GM21390 (cell line): ENCODE measurements around the gene TOLLIP.
A peak's percentile ranks its signal among the peaks of the same experiment; 100 is the strongest.

Source experiments
- ATAC-seq: cut with Tn5 transposase; IDR thresholded peaks from one replicate; pipeline ENCODE4 v1.9.1; 2021; ENCODE audit not compliant: unreplicated experiment

The TOLLIP gene

DNA sequence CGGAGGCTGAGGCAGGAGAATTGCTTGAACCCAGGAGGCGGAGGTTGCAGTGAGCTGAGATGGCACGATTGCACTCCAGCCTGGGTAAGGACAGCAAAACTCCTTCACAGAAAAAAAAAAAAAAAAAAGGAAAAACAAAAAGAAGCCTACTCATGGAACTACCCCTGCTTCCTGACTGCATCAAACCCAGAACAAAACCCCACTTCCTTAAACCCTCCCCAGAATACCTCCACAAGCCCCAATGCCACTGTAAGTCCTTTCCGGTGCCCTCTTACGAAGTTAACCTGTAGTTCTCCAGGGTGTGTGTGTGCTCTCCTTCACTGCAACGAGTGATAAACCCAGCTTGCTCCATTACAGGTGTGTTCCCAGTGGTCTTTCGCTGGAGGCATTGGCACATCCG is 8.6 kb upstream of the TOLLIP start:
- ATAC-seq = no peak

DNA sequence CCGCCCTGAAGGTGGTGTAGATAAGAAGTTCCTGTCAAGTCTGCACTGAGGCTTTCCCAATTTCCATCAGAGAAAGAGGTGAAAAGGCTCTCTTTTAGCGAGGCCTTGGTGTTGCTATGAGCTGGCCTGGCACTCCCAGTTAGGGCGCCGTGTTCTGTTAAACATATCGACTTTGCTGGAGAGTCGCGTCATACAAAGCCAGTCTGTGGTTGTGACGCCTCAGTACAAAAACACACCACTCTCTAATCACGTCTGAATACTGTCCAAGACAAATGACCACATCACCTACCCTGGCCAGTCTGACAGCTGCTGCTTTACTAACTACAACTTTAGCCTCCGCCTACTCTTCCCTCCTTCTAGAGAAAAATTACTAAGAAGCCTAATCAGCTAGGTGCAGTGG is 8.0 kb upstream of the TOLLIP start:
- no peak for ATAC-seq

DNA sequence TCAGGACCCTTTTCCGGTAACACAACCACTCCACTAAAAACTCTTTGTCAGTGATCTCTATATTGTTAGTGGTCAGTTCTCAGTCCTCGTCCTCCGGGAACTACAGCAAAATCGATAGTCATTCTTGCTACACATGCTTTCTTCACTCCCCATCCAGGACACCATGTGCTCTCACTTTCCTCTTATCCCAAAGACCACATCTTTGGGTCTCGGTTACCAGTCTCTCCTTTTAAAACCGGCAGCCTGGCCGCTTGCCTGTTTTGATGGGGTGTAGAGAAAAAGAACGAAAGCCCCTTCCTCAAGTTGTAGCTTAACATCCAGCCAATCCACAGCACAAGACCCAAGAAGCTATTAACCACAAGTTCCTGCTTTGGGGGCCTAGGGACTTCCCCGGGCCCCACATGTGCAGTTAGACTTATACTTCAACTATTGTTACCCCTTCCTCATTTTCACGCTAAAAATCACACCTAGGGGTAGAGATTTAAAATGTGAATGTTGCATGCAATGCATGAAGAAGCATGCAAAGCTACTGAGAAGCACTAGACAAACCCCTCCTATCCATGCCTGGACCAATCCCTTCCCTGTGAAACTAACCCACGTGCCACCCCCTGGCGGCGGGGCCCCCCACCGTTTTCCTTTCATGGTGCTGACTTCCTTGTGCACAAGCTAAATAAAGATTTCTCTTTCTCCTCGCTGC is 1.5 kb upstream of the TOLLIP start:
- ATAC-seq = no peak

DNA sequence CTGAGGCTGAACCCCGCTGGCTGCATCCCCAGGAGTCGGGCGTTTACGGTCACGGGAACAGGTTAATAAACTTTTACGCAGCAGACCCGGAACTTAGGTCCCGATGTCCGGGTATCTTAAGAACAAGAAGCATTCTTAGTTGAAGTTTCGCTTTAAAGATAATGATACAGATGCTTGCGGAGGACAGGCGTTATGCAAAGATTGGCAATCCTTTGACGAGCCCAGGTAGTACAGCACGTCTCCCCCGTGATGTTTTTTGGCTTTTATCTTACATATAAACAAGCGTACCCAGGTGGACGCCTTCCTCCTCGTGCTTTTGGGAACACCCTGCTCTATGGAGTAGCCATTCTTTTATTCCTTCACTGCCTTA is 871 bp upstream of the TOLLIP start:
- no peak for ATAC-seq

DNA sequence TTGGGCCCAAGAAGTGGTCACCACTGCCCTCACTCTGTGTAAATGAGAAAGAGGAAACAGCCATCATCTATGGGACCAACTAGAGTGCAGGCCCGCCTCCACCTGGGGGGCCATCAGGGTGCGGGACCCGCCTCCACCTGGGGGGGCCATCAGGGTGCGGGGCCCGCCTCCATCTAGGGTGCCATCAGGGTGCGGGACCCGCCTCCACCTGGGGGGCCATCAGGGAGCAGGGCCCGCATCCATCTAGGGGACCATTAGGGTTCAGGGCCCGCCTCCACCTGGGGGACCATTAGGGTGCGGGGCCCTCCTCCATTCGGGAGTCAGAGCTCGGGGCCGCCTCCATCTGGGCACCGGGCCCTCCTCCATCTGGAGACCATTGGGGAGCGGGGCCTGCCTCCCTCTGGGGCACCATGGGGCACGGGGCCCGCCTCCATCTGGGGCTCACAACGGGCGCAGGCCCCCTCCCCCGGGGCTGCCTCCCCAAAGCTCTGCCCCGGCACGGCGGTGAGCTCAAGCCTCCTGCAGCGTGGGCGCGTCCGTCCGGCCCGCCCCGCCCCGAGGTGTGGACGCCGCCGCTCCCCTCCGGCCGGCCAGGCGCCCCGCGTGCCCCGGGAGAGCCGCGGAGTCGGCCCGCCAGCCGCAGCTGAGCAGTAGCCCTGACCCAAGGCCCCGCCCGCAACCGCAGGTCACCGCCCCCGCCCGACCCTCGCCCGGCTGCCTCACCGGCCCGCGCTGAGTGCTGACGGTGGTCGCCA is 512 bp downstream of the TOLLIP start:
- peak; percentile 50 for ATAC-seq

DNA sequence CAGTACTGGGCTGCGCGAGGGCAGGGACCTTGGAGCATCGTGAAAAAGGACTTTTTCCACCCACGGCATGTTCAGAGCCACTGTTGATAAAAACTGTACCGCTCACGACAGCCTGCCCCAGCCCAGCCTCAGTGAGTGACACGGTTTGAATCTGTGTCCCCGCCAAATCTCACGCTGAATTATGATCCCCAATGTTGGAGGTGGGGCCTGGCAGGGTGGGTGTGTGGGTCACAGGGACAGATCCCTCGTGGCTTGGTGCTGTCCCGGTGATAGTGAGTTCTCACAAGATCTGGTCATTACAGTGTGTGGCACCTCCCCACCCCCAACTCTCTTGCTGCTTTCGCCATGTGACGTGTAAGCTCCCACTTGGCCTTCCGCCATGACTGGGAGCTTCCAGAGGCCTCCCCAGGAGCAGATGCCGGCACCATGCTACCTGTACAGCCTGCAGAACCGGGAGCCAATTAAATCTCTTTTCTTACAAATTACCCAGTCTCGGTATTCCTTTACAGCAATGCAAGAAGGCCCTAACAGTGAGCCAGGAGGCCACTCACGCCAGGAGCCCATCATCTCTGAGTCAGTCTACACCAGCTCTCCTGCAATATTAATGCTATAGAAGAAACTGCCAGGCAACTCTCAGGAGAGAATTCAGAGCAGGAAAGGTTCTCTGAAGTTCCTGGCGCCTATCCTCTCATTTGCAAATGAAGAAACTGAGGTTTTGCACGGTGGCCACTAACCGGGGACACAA is 1.3 kb downstream of the TOLLIP start:
- no peak for ATAC-seq

DNA sequence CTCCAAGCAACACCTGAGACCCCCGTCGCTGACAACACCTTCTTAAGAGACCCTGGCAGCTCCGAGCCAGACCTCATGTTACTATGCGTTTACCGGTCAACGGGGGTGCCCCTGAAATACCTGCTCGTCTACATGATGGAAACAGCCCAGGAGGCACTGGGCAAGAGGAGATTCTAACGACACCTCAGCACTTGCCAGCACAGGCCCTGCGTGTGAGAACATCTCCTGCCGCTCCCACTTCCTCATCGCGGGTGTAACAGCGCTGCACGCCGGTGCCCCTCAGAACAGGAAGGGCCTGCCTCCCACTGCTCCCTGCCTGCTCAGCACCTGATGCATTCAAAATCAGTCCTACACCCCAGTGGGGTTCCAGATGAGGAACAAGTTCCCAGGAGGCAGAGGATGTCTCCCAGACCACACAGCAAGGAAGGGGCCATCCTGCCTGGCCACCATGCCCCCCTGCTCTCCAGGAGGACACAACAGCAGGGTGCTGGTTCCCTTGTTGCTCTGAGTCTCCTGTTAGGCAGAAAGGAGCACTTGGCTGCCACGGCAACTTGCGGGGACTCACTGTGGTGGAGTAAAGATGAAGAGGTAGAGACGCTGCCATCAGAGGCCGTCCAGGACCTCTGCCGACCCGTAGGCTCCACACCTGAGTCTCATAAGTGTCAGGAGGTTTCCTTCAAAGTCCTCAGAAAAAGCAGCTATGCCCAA is 2.1 kb downstream of the TOLLIP start:
- no peak for ATAC-seq

DNA sequence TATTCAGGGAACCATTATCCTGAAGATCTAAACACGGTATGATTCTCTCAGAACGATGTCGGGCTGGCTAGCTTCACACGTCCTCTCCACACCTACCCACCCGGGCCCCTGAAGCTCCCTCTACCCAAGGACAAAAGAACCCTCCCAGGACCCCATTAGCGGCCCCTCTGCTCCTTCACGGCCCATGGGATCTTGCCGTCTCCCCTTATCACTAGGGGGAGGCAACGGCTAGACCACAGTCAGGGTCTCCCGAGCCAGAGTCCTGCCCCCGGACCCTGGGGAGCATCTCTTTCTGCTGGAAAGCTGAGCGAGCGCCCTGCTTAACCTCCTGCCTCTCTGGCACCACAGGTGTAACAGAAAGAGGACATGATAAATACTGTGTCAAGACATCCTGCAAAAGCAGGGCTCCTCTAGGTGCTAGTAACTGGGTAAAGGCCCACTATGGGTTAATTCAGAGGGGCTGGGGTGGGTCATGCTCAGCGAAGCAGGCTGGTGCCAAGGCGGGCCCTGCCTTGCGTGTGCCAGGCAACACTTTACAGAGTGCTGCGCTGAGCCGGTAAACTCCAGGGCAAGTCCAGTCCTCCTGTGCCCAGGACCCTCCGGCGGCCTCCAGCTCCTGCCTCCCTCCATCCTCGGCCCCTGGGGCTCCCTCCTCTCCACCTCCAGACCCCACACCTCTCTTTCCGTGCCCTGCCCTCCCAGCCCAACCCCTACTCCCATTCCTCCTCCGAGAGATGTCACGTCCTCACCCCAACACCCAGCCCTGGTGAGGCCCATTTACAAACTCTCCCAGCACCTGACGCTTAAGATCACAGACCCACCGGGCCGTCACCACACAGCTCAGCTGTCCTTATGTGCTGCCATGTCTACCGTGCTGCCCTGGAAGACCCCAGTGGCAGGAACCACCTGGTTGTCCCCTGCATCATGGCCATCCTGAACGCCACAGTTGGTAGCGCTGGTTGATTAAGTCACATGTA is 3.0 kb downstream of the TOLLIP start:
- no peak for ATAC-seq

- ATAC-seq = no peak
These were observed 3.9 kb downstream of the TOLLIP start for GRCh38 chr11:1305501-1306056.

DNA sequence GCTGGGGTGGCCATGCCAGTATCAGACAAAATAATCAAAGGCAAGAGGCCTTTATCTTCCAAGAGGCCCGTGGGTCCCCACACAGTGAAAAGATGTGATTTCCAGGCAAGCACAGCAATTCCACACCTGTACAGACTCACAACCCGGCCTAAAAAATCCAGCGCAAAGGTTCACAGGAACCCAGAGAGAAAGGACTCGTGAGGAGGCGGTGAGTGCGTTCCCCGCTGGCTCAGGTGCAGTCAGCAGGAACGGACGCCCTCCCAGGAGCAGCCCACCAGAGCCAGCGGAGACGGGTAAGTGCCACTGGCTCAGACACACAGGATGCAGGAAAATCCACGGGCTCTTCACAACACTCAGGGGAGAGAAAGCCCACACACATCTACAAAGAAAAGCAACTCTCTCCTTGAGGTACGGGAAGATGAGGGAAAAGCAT is 4.4 kb downstream of the TOLLIP start:
- no peak for ATAC-seq

DNA sequence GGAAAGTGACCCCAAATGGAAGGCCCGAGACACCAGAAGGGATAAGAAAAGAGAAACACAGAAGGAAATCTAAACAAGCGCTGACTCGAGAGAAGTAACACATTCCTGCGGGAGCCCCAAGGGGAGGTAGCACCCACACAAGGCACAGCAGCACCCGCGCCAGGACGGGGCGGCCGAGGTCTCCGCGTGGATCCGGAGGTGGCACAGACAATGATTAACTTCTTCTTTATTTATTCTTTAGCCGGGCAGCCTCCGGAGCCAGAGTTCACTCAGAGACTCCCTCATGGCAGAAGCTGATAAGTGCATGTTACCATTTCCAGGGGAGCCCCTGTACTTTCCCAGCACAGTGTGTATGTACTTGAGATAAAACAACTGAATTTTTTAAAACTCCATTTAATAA is 5.1 kb downstream of the TOLLIP start:
- no peak for ATAC-seq

DNA sequence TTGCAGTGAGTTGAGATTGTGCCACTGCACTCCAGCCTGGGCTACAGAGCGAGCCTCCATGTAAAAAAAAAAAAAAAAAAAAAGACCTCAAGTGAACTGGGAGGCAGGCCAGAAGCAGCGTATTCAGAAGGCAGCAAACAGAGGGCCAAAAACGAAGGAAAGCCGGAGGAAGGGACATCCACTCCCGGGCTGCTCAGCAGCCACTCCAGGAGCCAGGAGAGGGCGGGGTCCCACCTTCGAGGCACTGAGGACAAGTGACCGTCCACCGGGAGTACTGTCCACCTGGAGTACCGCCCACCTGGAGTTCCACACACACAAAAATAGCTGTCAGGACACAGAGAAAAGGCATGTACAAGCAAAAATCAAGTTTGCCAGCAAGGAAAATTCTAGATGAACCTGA is 5.5 kb downstream of the TOLLIP start:
- ATAC-seq = no peak

GRCh38 chr11:1303126-1303821 is 6.2 kb downstream of the TOLLIP start:
- ATAC-seq = no peak

GRCh38 chr11:1302461-1303125 is 6.8 kb downstream of the TOLLIP start:
- ATAC-seq = no peak

DNA sequence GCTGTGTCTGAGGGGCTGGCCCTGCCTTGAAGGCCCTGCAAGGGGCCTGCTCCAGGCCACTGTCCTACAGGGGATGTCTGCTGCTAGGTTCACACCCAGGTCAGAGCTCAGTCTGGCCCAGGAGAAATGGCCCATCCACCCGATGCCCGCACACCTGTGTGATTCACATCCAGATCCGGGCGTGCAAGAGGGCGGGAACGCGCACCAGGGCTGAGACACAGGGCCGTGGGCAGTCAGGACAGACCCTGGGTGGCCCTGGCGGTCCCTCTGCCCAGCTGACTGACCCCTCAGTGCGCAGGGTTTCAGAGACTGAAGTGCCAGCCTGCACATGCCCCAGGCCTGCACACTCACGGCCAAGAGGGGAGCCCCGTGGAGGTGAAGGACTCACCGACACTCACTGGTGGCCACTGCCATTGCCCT is 7.4 kb downstream of the TOLLIP start:
- no peak for ATAC-seq

DNA sequence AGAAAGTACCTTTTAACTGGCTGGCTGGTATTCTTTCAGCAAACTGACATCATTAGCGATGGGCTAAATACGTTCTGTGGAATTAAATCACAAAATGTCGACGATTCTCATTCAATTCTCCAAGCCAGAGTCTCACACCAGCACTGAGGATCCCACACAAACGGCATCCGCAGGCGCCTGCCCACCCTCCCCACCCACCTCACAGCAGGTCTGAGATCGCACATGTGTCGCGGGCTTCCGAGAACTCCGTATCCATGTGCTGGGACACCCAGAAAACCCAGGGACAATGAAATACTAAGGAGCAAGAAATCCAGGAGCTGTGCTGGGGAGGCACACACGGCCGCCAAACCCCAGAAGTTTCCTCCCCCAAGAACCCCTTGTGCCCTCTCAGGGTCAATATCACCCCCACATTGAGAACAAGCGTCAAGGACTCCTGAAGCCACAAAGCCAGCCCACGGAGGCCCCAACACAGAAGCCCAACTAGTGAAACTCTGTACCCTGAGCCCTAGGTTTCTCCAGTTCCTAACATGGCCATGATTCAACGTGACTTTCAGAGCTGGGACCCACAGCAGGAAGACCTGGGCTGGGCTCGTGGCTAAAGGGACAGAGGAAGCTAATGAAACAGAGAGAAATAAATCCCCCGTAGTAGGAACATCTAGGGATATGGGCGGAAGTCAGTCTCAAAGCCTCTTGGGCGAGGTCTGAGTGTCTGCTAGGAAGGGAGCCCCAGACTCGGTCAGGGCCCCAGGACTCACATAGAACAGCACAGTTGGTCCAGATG is 8.0 kb downstream of the TOLLIP start:
- ATAC-seq = no peak

- no peak for ATAC-seq
These were observed 8.8 kb downstream of the TOLLIP start for GRCh38 chr11:1300569-1301187.

- no peak for ATAC-seq
These were observed 9.3 kb downstream of the TOLLIP start for GRCh38 chr11:1300121-1300520.
